GM10266 (cell line): ENCODE measurements around the gene FAM149A.

ENCODE experiments used
- DNase-seq: peaks from one replicate; pipeline ENCODE4 v3.0.0; 2012; ENCODE audit errors: extremely low spot score
- TF ChIP-seq, protein P1 (sequence below): IDR thresholded peaks from 2 replicates; pipeline ENCODE4 v1.5.1; 2012; ENCODE audit warnings: mild to moderate bottlenecking, low read depth; ENCODE audit not compliant: control insufficient read depth, insufficient read depth; ENCODE audit errors: missing control alignments

FAM149A gene

DNA sequence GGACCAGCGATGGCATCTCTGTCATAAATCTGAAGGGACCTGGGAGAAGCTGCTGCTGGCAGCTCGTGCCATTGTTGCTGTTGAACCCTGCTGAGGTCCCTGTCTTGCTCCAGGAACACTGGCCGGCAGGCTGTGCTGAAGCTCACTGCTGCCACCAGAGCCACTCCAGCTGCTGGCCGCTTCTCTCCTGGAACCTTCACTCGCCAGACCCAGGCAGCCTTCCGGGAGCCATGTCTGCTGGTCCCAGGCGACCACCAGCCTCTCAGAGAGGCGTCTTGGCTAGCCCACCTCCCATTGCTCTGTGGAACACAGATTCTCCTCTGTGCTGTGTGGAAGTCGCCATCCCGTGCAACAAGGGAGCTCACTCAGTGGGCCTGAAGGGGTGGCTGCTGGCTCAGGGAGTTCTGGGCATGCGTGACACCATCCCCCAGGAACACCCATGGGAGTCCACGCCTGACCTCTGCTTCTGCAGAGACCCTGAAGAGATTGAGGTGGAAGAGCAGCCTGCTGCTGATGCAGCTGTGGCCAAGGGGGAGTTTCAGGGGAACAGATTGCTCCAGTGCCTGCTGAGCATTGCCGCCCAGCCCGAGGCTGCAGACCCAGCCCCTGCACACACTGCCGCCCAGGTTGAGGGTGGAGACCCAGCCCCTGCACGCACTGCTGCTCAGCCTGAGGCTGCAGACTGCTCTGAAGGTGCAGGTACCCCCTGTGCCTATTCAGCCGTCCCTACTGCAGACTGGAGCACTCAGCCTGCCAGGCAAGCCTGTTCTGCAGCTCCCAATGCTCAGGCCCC is 53.7 kb downstream of the FAM149A start:
- TF ChIP-seq, protein P1, sequence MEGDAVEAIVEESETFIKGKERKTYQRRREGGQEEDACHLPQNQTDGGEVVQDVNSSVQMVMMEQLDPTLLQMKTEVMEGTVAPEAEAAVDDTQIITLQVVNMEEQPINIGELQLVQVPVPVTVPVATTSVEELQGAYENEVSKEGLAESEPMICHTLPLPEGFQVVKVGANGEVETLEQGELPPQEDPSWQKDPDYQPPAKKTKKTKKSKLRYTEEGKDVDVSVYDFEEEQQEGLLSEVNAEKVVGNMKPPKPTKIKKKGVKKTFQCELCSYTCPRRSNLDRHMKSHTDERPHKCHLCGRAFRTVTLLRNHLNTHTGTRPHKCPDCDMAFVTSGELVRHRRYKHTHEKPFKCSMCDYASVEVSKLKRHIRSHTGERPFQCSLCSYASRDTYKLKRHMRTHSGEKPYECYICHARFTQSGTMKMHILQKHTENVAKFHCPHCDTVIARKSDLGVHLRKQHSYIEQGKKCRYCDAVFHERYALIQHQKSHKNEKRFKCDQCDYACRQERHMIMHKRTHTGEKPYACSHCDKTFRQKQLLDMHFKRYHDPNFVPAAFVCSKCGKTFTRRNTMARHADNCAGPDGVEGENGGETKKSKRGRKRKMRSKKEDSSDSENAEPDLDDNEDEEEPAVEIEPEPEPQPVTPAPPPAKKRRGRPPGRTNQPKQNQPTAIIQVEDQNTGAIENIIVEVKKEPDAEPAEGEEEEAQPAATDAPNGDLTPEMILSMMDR = no peak
- DNase-seq = no peak

DNA sequence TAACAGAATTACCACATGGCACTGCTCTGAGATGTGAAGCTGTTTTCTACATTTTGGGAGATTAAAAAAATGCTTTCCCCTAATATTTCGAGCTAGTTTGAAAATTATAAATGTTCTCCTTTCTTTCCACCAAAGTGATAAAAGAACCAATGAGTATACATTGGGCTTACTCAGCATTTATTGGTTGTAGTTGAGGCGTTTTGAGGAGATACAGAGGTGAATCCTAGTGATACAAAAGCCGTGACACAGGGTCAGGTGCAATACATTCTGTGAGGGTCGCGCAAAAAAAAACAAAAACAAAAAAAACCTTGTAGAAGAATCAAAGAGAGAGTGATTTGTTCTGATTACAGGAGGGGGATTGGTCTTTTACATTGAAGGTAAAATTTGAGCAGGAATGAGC is 54.5 kb downstream of the FAM149A start:
- no peak for DNase-seq
- TF ChIP-seq, protein P1 = no peak

DNA sequence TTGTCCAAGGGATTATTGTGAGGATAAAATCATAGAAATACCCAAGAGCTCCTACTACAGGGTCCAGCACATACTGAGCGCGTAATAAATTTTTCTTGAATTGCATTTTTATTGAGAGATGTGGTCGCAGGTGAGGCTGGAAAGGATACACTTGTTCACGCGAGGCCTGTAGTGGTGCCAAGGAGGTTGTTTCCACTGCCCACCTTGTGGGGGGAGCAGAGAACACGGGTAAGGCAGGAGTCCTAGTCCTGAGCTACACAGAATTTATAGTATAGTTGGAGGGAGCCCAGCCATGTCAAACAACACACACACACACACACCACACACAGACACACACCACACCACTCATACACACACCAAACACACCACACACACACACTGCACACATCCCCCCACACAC is 55.1 kb downstream of the FAM149A start:
- no peak for DNase-seq
- TF ChIP-seq, protein P1 = no peak

DNA sequence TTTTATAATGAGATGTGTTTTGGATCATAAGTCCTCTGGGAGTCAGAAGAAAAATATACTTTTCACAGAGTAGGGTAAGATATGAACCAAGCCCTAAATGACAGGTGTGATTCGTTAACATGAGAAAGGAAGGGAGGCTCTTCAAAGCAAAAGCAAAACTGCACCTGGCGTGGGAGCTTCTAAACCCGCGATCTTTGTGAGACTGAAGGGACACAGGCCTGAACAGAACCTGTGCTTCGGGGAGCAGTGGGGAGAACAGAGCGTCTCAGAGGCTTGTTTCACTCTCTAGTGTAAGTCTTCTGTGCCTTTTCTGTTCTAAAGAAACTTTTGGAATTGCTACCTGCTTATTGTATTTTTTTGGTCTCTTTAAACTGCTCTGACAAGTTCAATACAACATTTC is 56.6 kb downstream of the FAM149A start:
- TF ChIP-seq, protein P1 = no peak
- DNase-seq = peak; percentile 80

DNA sequence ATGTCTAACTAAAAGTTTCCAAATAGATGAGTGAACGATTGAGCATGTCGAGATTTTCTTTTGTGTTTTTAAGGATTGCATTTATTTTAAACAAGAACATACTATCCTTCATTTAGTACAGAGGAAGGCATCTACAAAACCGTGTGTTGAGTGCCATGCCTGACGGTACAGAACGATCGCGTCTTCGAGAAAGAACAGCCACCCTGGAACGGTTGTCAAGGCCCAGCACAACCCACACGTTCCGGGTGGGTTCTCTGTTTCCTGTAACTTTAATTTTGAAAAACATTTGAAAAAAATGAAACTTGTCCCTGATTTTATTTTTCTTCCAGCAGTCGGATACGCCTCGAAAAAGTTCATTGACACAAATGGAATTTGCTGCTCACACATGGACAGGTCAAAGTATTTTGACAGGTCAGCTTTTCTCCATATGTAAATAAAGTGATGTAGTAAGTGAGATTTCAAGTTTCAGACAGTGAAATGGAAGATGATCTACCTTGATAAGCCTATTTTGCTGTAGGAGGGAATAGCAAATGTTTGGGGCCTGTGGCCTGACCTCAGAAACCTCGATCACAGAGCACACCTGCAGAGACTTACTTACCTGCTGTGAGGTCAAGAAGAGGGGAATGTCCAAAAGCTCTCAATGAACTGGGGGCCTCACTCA is 62.5 kb downstream of the FAM149A start:
- DNase-seq = no peak
- TF ChIP-seq, protein P1 = no peak

DNA sequence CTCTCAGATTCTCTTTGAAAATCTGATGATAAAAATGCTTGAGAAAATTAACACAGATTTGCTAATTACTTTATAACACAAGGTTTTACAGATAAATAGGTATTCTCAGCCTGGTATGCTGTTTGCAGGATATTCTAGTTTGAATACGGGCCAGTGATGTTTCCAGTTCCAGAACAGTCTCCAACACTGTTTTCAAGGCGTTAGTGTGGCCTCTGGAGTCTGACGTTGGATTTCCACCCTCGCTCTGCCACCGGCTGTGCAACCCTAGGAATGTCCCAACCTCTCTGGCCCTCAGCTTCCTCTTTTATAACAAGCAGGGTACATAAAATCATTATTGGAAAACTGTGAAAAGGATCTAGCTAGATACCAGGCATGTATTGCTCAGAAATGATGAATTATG is 63.1 kb downstream of the FAM149A start:
- TF ChIP-seq, protein P1 = no peak
- no peak for DNase-seq

DNA sequence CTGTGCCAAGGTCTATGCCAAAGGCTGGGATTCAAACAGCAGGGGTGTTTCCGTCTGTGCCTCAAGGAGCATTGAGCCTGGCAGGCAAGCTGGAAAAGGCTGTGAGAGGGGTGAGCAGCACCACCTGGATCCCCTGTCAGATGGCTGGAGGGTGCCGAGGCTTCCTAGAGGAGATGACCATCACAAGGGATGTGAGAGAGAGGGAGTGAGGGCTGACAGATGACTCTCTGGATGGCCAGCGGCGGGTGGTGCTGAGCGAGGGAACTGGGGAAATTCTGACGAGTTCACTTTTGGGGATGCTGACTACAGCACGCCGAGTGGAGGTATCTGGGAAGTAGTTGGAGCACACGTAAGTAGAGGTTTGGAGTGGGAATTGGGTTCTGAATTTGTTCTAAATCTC is 64.2 kb downstream of the FAM149A start:
- DNase-seq = no peak
- TF ChIP-seq, protein P1 = no peak
